A549 (cell line): ENCODE data around the gene DNAH11. TPM values are rescaled to one million over a fixed set of nuclear protein-coding genes. Genes with fewer than 3 reads are reported as not detected.

Experiments used
- ATAC-seq, 2 experiments: fragments of 200-7000 bp in 1 of 2; fragments of >200 bp in 1 of 2; cut with Nextera tagmentation in 1 of 2; cut with Tn5 transposase in 1 of 2; 3 replicates each; pipeline versions ENCODE4 v1.8.0 to v1.9.1; 2018 to 2020; ENCODE audit warnings: mild to moderate bottlenecking in 1 of 2, moderate library complexity in 1 of 2
- CTCF ChIA-PET: fragments of 300-600 bp; sonication (Branson Sonifier 250); formaldehyde crosslinking; extraction: SDS; loops from one replicate; lab custom pipeline; 2021; ENCODE audit warnings: antibody characterized with exemption, inconsistent platforms; lab: Yijun Ruan, JAX
- POLR2A ChIA-PET: fragments of 350-600 bp; formaldehyde crosslinking; extraction: SDS; loops from one replicate; lab custom pipeline; 2021; ENCODE audit warnings: antibody characterized with exemption, inconsistent platforms; lab: Yijun Ruan, JAX
- DNase-seq, 2 experiments: peaks; one replicate each; pipeline versions ENCODE4 v3.0.0 to v3.0.0-alpha.2; 2011 to 2016; ENCODE audit warnings: low read depth in 1 of 2, low spot score in 1 of 2
- FAIRE-seq: peaks from 2 replicates; lab custom pipeline; 2011; peaks lifted over from hg19 to GRCh38; lab: Jason Lieb, UNC
- H3K27ac ChIP-seq, 2 experiments: fragments of >200 bp; sonication (Bioruptor Twin); formaldehyde crosslinking; 3 replicates each; pipeline ENCODE4 v1.5.1; 2016 to 2017
- H3K4me1 ChIP-seq: fragments of >200 bp; sonication (Bioruptor Twin); formaldehyde crosslinking; 3 replicates; pipeline ENCODE4 v1.6.1; 2016
- H3K4me2 ChIP-seq: fragments of >200 bp; sonication (Bioruptor Twin); formaldehyde crosslinking; 3 replicates; pipeline ENCODE4 v1.6.1; 2016
- H3K4me3 ChIP-seq: fragments of >200 bp; sonication (Bioruptor Twin); formaldehyde crosslinking; 3 replicates; pipeline ENCODE4 v1.5.1; 2016
- H3K9me3 ChIP-seq: fragments of >200 bp; sonication (Bioruptor Twin); formaldehyde crosslinking; 3 replicates; pipeline ENCODE4 v1.6.1; 2016
- BHLHE40 ChIP-seq: IDR thresholded peaks from 2 replicates; pipeline ENCODE4 v1.6.1; 2012; ENCODE audit warnings: low read depth, low read length, inconsistent platforms
- CBX8 ChIP-seq: fragments of 200-600 bp; sonication (generic); IDR thresholded peaks from 2 replicates; pipeline ENCODE4 v1.6.1; 2016
- CEBPB ChIP-seq, 2 experiments: fragments of >200 bp in 1 of 2; sonication (Bioruptor Twin) in 1 of 2; formaldehyde crosslinking in 1 of 2; IDR thresholded peaks; 2 replicates each; pipeline ENCODE4 v1.6.1; 2012 to 2016
- EHF ChIP-seq: fragments of 250-450 bp; sonication (Bioruptor Pico); IDR thresholded peaks from 2 replicates; pipeline ENCODE4 v1.5.0; 2020; ENCODE audit warnings: mild to moderate bottlenecking
- FOSL2 ChIP-seq, 2 experiments: fragments of 450-650 bp in 1 of 2; fragments of >200 bp in 1 of 2; sonication (Bioruptor Twin) in 1 of 2; formaldehyde crosslinking; IDR thresholded peaks; 2 replicates each; pipeline versions ENCODE4 v1.5.0 to v1.6.1; 2016 to 2020; ENCODE audit warnings: mild to moderate bottlenecking in 1 of 2, moderate library complexity in 1 of 2
- GATA3 ChIP-seq: IDR thresholded peaks from 2 replicates; pipeline ENCODE4 v1.6.1; 2012; ENCODE audit warnings: borderline replicate concordance
- HDAC2 ChIP-seq: fragments of 200-600 bp; sonication (generic); IDR thresholded peaks from 2 replicates; pipeline ENCODE4 v1.6.1; 2016
- HEYL ChIP-seq: fragments of 250-450 bp; sonication (Bioruptor Pico); IDR thresholded peaks from 2 replicates; pipeline ENCODE4 v1.8.0; 2021; ENCODE audit warnings: mild to moderate bottlenecking, moderate library complexity
- HOXB13 ChIP-seq: fragments of 250-450 bp; sonication (Bioruptor Pico); IDR thresholded peaks from 2 replicates; pipeline ENCODE4 v1.5.0; 2020; ENCODE audit warnings: low read depth, mild to moderate bottlenecking, moderate library complexity
- HOXB5 ChIP-seq: fragments of 250-450 bp; sonication (Bioruptor Pico); IDR thresholded peaks from 2 replicates; pipeline ENCODE4 v1.5.0; 2020; ENCODE audit warnings: mild to moderate bottlenecking, moderate library complexity
- MAZ ChIP-seq: fragments of 150-350 bp; IDR thresholded peaks from 2 replicates; pipeline ENCODE4 v1.6.1; 2014; ENCODE audit warnings: antibody characterized with exemption, low read depth, low read length, borderline replicate concordance
- NFE2L2 ChIP-seq: fragments of 150-350 bp; conservative IDR thresholded peaks from 2 replicates; pipeline ENCODE4 v1.6.1; 2014; ENCODE audit warnings: low read length
- NR3C1 ChIP-seq: fragments of >200 bp; sonication (Bioruptor Twin); formaldehyde crosslinking; IDR thresholded peaks from 3 replicates; pipeline ENCODE4 v1.6.1; 2017
- RCOR1 ChIP-seq: fragments of 150-350 bp; IDR thresholded peaks from 2 replicates; pipeline ENCODE4 v1.6.1; 2014; ENCODE audit warnings: antibody characterized with exemption, low read length, low read depth
- SMC3 ChIP-seq: fragments of >200 bp; sonication (Bioruptor Twin); formaldehyde crosslinking; IDR thresholded peaks from 3 replicates; pipeline ENCODE4 v1.6.1; 2018; ENCODE audit warnings: inconsistent platforms
- ZC3H11A ChIP-seq: fragments of 450-650 bp; IDR thresholded peaks from 2 replicates; pipeline ENCODE4 v1.6.1; 2014; ENCODE audit warnings: antibody characterized with exemption, mild to moderate bottlenecking
- whole genome bisulfite sequencing: methylation state at CpG from one replicate; pipeline ENCODE4 v1.1.6; 2017; ENCODE audit errors: missing lambda C conversion rate; 5-methylcytosine and 5-hydroxymethylcytosine counted together
- polyA plus RNA-seq, 4 experiments: library from polyadenylated mRNA; depleted of rRNA in 3 of 4; stranded (reverse); fragments of >200 nt; fragmentation: RNase III in 1 of 4; extraction: RNeasy Plus Mini Kit Qiagen cat#74134 plus additional on column Dnase treatment in 1 of 4; gene quantifications; 2 replicates in 3 of 4; 3 replicates in 1 of 4; pipeline ENCODE4 v1.2.3, GENCODE V29; 2011 to 2017
- TF ChIP-seq, protein P1 (sequence below): fragments of >200 bp; sonication (Bioruptor Twin); formaldehyde crosslinking; IDR thresholded peaks from 2 replicates; pipeline ENCODE4 v1.6.1; 2016
- TF ChIP-seq, protein P2 (sequence below): fragments of 200-600 bp; sonication (generic); IDR thresholded peaks from 2 replicates; pipeline ENCODE4 v1.6.1; 2016; ENCODE audit warnings: antibody characterized with exemption, mild to moderate bottlenecking, moderate library complexity
- TF ChIP-seq, protein P3 (sequence below): IDR thresholded peaks from 2 replicates; pipeline ENCODE4 v1.6.1; 2012
- TF ChIP-seq, protein P4 (sequence below): fragments of 250-450 bp; sonication (Bioruptor Pico); IDR thresholded peaks from 2 replicates; pipeline ENCODE4 v1.5.0; 2021; ENCODE audit warnings: mild to moderate bottlenecking, moderate library complexity, borderline replicate concordance

DNAH11 gene
- polyA plus RNA-seq, 2 of the 4 experiments (the other 2 are of a cell fraction) = 0.03 to 0.13 TPM

DNA sequence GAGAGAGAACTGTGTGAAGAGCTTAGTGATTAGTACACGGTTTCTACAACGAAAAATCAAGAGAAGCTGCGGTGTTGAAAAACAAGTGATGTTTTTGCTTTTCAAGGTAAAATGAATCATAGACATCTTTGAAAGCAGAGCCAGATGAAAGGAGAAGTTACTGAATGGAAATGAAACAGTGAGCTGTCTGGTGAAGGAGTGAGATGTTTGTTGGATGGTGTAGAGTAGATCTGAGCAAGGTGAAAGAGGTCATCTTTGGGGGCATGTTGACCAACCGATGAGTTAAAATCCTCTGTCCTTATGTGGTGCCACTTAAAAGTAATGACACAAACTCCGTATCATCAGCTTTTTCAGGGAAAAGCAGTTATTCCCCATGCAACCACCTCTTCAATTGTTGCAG is 225.4 kb downstream of the DNAH11 start:
- WGBS = 24% methylated on average over 5 of the region's 5 CpGs
- Histone ChIP-seq H3K4me2 (no peak overlapping the region), H3K27ac (no peak overlapping the region), H3K4me1 (no peaks in the 10 kb centered on the region), H3K9me3 (no peaks in the 10 kb centered on the region), H3K4me3 (no peak overlapping the region)
- TF ChIP-seq, protein P1, sequence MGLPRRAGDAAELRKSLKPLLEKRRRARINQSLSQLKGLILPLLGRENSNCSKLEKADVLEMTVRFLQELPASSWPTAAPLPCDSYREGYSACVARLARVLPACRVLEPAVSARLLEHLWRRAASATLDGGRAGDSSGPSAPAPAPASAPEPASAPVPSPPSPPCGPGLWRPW = no peak
- TF ChIP-seq HOXB13 (CRISPR knock-in tag) (no peak), RCOR1 (no peak), HEYL (CRISPR knock-in tag) (no peak), HOXB5 (no peak), HDAC2 (no peak), FOSL2 (IDR thresholded peaks at IDR 0.05) (no peak), FOSL2 (CRISPR knock-in tag; IDR thresholded peaks at IDR 0.05) (no peak), NFE2L2 (no peak), MAZ (no peak)
- TF ChIP-seq, protein P2, sequence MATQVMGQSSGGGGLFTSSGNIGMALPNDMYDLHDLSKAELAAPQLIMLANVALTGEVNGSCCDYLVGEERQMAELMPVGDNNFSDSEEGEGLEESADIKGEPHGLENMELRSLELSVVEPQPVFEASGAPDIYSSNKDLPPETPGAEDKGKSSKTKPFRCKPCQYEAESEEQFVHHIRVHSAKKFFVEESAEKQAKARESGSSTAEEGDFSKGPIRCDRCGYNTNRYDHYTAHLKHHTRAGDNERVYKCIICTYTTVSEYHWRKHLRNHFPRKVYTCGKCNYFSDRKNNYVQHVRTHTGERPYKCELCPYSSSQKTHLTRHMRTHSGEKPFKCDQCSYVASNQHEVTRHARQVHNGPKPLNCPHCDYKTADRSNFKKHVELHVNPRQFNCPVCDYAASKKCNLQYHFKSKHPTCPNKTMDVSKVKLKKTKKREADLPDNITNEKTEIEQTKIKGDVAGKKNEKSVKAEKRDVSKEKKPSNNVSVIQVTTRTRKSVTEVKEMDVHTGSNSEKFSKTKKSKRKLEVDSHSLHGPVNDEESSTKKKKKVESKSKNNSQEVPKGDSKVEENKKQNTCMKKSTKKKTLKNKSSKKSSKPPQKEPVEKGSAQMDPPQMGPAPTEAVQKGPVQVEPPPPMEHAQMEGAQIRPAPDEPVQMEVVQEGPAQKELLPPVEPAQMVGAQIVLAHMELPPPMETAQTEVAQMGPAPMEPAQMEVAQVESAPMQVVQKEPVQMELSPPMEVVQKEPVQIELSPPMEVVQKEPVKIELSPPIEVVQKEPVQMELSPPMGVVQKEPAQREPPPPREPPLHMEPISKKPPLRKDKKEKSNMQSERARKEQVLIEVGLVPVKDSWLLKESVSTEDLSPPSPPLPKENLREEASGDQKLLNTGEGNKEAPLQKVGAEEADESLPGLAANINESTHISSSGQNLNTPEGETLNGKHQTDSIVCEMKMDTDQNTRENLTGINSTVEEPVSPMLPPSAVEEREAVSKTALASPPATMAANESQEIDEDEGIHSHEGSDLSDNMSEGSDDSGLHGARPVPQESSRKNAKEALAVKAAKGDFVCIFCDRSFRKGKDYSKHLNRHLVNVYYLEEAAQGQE = no peak
- ATAC-seq (no peak), DNase-seq (no peak), FAIRE-seq (no peak)
- ChIA-PET CTCF (interaction anchor here (0.6 to 6.7 kb wide), 35 partner anchors 8 to 992 kb away, joined by 3 to 227 read pairs (median 4); no protein-coding TSS in a partner anchor), POLR2A (no interaction called here)

DNA sequence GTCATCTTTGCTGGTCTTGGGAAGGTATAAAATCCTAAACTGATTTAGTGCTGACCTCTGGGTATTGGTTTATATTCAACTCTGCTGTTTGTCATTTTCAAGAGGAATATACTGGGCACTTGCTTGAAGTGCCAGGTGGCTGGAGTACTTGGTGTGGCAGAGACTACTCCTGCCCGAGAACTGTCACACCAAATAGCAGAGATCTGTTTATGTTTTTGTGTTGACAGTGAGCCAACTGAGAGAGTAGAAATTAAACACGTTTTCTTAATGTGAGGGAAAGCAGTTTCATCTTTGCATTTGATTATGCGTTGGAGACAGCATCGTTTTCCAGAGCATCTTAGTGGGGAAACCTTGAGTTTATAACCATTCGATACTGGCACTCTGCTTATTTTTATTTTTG is 228.4 kb downstream of the DNAH11 start:
- TF ChIP-seq ZC3H11A (no peak), BHLHE40 (no peak), HOXB5 (no peak)
- TF ChIP-seq, protein P3, sequence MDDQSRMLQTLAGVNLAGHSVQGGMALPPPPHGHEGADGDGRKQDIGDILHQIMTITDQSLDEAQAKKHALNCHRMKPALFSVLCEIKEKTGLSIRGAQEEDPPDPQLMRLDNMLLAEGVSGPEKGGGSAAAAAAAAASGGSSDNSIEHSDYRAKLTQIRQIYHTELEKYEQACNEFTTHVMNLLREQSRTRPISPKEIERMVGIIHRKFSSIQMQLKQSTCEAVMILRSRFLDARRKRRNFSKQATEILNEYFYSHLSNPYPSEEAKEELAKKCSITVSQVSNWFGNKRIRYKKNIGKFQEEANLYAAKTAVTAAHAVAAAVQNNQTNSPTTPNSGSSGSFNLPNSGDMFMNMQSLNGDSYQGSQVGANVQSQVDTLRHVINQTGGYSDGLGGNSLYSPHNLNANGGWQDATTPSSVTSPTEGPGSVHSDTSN = no peak
- TF ChIP-seq, protein P4, sequence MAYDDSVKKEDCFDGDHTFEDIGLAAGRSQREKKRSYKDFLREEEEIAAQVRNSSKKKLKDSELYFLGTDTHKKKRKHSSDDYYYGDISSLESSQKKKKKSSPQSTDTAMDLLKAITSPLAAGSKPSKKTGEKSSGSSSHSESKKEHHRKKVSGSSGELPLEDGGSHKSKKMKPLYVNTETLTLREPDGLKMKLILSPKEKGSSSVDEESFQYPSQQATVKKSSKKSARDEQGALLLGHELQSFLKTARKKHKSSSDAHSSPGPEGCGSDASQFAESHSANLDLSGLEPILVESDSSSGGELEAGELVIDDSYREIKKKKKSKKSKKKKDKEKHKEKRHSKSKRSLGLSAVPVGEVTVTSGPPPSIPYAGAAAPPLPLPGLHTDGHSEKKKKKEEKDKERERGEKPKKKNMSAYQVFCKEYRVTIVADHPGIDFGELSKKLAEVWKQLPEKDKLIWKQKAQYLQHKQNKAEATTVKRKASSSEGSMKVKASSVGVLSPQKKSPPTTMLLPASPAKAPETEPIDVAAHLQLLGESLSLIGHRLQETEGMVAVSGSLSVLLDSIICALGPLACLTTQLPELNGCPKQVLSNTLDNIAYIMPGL (CRISPR knock-in tag) = no peak
- TF ChIP-seq, all 56 proteins: peak for 0
- no peak for DNase-seq
- CTCF ChIA-PET = interaction anchor here (1.1 to 1.2 kb wide), 2 partner anchors 230 to 517 kb away, joined by 3 to 5 read pairs; no protein-coding TSS in a partner anchor

DNA sequence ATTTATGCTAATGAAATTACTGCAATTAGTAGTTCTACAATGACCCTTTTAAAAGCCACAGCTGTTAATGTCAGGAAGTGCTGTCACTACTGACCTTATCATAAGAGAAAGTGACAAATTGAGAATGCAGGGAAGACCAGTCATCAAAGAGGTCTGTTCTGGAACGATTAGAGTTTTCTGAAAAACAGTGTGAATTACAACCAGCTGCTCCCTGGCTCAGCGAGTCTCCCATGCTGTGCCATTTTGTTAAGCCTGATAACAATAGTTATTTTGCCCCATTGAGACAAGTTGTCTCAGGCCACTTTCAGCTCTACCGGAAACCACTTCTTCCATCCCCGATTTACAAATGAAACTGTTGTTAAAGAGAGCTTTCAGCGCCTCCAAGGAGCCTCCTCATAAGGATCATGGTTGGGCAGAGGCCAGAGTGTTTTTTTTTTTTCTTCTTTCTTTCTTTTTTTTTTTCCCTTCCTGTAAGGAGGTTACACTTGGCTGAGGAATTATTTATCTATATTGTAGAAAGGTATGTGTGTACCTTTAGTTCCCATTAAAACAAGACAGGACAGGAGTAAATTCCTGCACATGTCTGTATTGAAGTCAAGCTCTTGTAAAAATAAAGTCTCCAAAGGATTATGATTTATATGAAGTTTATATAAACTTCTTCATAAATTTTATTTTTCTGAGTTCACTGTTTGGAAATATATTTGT is 229.2 kb downstream of the DNAH11 start:
- CTCF ChIA-PET = interaction anchor here (0.6 to 1.2 kb wide), 6 partner anchors 229 to 1228 kb away, joined by 3 to 5 read pairs (median 3); no protein-coding TSS in a partner anchor
- Histone ChIP-seq H3K4me2 (no peak overlapping the region), H3K27ac (no peak overlapping the region), H3K4me3 (no peak overlapping the region), H3K4me1 (no peaks in the 10 kb centered on the region)
- no peak for TF ChIP-seq FOSL2 (IDR thresholded peaks at IDR 0.05)
- TF ChIP-seq FOSL2 (CRISPR knock-in tag; IDR thresholded peaks at IDR 0.05) = no peak
- TF ChIP-seq SMC3 = no peak
- TF ChIP-seq CEBPB (IDR thresholded peaks at IDR 0.05) = no peak
- TF ChIP-seq NR3C1 = no peak
- TF ChIP-seq CBX8 = no peak
- no peak for TF ChIP-seq HEYL (CRISPR knock-in tag)
- TF ChIP-seq EHF (CRISPR knock-in tag) = no peak
- TF ChIP-seq, protein P1 = no peak
- no peak for TF ChIP-seq GATA3
- TF ChIP-seq ZC3H11A = no peak
- TF ChIP-seq, protein P4 (CRISPR knock-in tag) = no peak
- TF ChIP-seq, all 56 proteins: peak for 0
- FAIRE-seq (no peak), ATAC-seq (no peak), DNase-seq (no peak)
- POLR2A ChIA-PET = no interaction called here
- no peaks in the 10 kb centered on the region for H3K9me3 ChIP-seq
- 12% methylated on average over 5 of the region's 5 CpGs for WGBS

More for the DNA sequence above, 228.4 kb downstream of the DNAH11 start:
- no peak overlapping the region for H3K27ac ChIP-seq
- no peaks in the 10 kb centered on the region for H3K4me1 ChIP-seq
- ATAC-seq (no peak), FAIRE-seq (no peak)
- H3K4me3 ChIP-seq = no peak overlapping the region
- H3K4me2 ChIP-seq = no peak overlapping the region
- WGBS = 24% methylated on average over 5 of the region's 5 CpGs
- POLR2A ChIA-PET = no interaction called here
- H3K9me3 ChIP-seq = no peaks in the 10 kb centered on the region
